ENCODE results near the gene ACVR1. TPM values are rescaled to one million over a fixed set of nuclear protein-coding genes. Genes with fewer than 3 reads are reported as not detected.

Gene ACVR1
- total RNA-seq, 1 experiment from 2014 or later, result 71.3 TPM

GRCh38 chr2:157803476-157803875 lies 72.7 kb downstream of the ACVR1 start:
- no peak for TF ChIP-seq CTCF (IDR thresholded peaks at IDR 0.05; ENCODE audit: unreplicated experiment)
- DNase-seq, result no peak
- Mint-ChIP-seq H3K27ac (ENCODE audit: unreplicated experiment) (no peak overlapping the region), H3K4me1 (ENCODE audit: low read depth, unreplicated experiment) (no peaks in the 10 kb centered on the region), H3K36me3 (ENCODE audit: insufficient read depth, unreplicated experiment) (peaks cover 13% of the 10 kb centered on the region), H3K27me3 (ENCODE audit: unreplicated experiment) (no peaks in the 10 kb centered on the region), H3K9me3 (ENCODE audit: low read depth, unreplicated experiment) (no peaks in the 10 kb centered on the region), H3K4me3 (ENCODE audit: low read depth, unreplicated experiment) (no peak overlapping the region)
- BruUV-seq (replicated peaks), result no TSS peak
- intact Hi-C loops (cut with micrococcal nuclease; ENCODE audit: unreplicated experiment), result no loop called here
- CTCF ChIA-PET, result no interaction called here

- no peak for TF ChIP-seq CTCF (IDR thresholded peaks at IDR 0.05; ENCODE audit: unreplicated experiment)
- CTCF ChIA-PET, result no interaction called here
- no peaks in the 10 kb centered on the region for H3K4me1 Mint-ChIP-seq (ENCODE audit: low read depth, unreplicated experiment)
- H3K36me3 Mint-ChIP-seq (ENCODE audit: insufficient read depth, unreplicated experiment), result peaks cover 9% of the 10 kb centered on the region
- no peaks in the 10 kb centered on the region for H3K9me3 Mint-ChIP-seq (ENCODE audit: low read depth, unreplicated experiment)
- no peak overlapping the region for H3K4me3 Mint-ChIP-seq (ENCODE audit: low read depth, unreplicated experiment)
- no peak overlapping the region for H3K27ac Mint-ChIP-seq (ENCODE audit: unreplicated experiment)
- BruUV-seq (replicated peaks), result no TSS peak
- DNase-seq, result no peak
- H3K27me3 Mint-ChIP-seq (ENCODE audit: unreplicated experiment), result no peaks in the 10 kb centered on the region
- intact Hi-C loops (cut with micrococcal nuclease; ENCODE audit: unreplicated experiment), result no loop called here
These were observed 75.2 kb downstream of the ACVR1 start for GRCh38 chr2:157800838-157801495.

GRCh38 chr2:157793053-157793612 lies 83.0 kb downstream of the ACVR1 start:
- CTCF ChIA-PET, result interaction anchor here (0.7 kb wide), 1 partner anchor 22 kb away, joined by 3 read pairs; no protein-coding TSS in a partner anchor
- no peak for TF ChIP-seq CTCF (IDR thresholded peaks at IDR 0.05; ENCODE audit: unreplicated experiment)
- Mint-ChIP-seq H3K27ac (ENCODE audit: unreplicated experiment) (no peak overlapping the region), H3K36me3 (ENCODE audit: insufficient read depth, unreplicated experiment) (peaks cover 8% of the 10 kb centered on the region), H3K9me3 (ENCODE audit: low read depth, unreplicated experiment) (no peaks in the 10 kb centered on the region), H3K4me1 (ENCODE audit: low read depth, unreplicated experiment) (peaks cover 21% of the 10 kb centered on the region), H3K27me3 (ENCODE audit: unreplicated experiment) (no peaks in the 10 kb centered on the region), H3K4me3 (ENCODE audit: low read depth, unreplicated experiment) (no peak overlapping the region)
- BruUV-seq (replicated peaks), result no TSS peak
- no peak for DNase-seq
- intact Hi-C loops (cut with micrococcal nuclease; ENCODE audit: unreplicated experiment), result no loop called here

GRCh38 chr2:157792335-157793052 lies 83.6 kb downstream of the ACVR1 start:
- Mint-ChIP-seq H3K4me3 (ENCODE audit: low read depth, unreplicated experiment) (no peak overlapping the region), H3K4me1 (ENCODE audit: low read depth, unreplicated experiment) (peaks cover 27% of the 10 kb centered on the region), H3K36me3 (ENCODE audit: insufficient read depth, unreplicated experiment) (peaks cover 8% of the 10 kb centered on the region), H3K27ac (ENCODE audit: unreplicated experiment) (no peak overlapping the region), H3K27me3 (ENCODE audit: unreplicated experiment) (no peaks in the 10 kb centered on the region), H3K9me3 (ENCODE audit: low read depth, unreplicated experiment) (no peaks in the 10 kb centered on the region)
- BruUV-seq (replicated peaks), result no TSS peak
- intact Hi-C loops (cut with micrococcal nuclease; ENCODE audit: unreplicated experiment), result no loop called here
- CTCF ChIA-PET, result interaction anchor here (0.7 kb wide), 1 partner anchor 23 kb away, joined by 3 read pairs; no protein-coding TSS in a partner anchor
- TF ChIP-seq CTCF (IDR thresholded peaks at IDR 0.05; ENCODE audit: unreplicated experiment), result no peak
- no peak for DNase-seq

Measured in Calu3 (cell line).